ENCODE results near the gene PTPN23.

Gene PTPN23

DNA sequence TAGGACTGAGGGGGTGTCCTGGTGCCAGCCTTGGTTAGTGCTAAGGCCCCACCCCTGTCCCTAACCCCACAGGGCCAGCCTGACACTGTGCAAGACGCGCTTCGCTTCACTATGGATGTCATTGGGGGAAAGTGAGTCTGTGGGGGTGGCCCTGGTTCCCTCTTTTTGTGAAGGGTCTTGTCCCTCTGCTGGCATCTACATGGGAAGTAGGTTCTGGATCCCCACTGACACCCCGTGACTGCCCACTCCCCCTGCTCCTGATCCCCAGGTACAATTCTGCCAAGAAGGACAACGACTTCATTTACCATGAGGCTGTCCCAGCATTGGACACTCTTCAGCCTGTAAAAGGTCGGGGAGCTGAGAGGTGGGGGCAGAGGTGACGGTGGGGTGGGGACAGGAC is 26.4 kb downstream of the PTPN23 start:
- no peak for DNase-seq (ENCODE audit: low spot score)

DNA sequence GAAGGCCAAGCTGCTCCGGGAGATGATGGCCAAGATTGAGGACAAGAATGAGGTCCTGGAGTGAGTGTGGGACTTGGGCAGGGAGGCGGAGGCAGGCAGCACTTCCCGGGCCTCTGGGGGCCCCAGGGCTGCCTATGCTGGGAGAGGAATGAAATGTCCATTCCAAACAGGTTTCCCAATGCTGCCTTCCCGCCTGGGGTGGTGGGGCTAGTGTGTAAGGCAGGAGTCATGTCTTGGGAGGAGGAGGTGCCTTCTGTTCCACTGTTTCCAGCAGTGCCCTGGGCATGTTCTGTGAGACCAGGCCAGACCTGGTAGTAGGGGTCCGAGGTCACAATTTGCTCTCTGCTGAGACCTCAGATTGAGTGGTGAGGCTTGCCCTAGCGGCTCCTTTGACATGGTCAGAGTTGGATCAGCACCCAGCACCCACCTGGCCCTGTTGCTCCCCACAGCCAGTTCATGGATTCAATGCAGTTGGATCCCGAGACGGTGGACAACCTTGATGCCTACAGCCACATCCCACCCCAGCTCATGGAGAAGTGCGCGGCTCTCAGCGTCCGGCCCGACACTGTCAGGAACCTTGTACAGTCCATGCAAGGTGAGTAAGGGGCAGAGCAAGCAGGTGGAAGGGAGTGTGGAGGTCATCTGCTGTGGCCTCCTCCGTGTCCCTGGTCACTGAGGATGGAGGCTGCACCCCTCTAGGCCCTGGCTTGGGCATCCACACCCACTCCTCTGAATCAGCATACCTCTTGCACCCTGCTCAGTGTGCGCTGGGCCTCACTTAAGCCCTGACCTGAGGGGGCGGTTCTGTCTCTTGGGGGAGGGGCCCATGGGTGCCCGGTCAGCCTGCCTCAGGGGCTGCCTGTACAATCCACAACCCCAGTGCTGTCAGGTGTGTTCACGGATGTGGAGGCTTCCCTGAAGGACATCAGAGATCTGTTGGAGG is 27.3 kb downstream of the PTPN23 start:
- DNase-seq (ENCODE audit: low spot score), result no peak

DNA sequence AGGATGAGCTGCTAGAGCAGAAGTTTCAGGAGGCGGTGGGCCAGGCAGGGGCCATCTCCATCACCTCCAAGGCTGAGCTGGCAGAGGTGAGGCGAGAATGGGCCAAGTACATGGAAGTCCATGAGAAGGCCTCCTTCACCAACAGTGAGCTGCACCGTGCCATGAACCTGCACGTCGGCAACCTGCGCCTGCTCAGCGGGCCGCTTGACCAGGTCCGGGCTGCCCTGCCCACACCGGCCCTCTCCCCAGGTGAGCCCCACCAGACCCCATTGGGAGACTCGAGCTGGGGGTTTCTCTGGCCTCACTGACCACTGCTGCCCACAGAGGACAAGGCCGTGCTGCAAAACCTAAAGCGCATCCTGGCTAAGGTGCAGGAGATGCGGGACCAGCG is 28.0 kb downstream of the PTPN23 start:
- no peak for DNase-seq (ENCODE audit: low spot score)

DNA sequence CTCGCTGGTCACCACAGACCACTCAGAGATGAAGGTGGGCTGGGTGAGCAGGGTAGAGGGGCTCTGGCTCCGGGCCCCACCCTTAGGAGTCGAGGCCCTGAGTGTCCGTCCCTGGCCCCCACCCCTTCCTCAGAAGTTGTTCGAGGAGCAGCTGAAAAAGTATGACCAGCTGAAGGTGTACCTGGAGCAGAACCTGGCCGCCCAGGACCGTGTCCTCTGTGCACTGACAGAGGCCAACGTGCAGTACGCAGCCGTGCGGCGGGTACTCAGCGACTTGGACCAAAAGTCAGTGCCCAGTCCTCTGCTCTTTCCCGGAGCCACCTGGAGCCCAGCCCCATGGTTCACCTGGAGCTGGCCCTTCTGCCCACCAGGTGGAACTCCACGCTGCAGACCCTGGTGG is 28.5 kb downstream of the PTPN23 start:
- DNase-seq (ENCODE audit: low spot score), result no peak

DNA sequence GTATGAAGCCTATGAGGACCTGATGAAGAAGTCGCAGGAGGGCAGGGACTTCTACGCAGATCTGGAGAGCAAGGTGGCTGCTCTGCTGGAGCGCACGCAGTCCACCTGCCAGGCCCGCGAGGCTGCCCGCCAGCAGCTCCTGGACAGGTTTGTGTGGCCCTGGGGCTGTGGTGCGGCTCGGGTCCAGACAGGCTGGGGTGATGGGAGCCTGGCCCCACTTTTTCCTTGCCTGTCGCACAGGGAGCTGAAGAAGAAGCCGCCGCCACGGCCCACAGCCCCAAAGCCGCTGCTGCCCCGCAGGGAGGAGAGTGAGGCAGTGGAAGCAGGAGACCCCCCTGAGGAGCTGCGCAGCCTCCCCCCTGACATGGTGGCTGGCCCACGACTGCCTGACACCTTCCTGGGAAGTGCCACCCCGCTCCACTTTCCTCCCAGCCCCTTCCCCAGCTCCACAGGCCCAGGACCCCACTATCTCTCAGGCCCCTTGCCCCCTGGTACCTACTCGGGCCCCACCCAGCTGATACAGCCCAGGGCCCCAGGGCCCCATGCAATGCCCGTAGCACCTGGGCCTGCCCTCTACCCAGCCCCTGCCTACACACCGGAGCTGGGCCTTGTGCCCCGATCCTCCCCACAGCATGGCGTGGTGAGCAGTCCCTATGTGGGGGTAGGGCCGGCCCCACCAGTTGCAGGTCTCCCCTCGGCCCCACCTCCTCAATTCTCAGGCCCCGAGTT is 29.0 kb downstream of the PTPN23 start:
- no peak for DNase-seq (ENCODE audit: low spot score)

DNA sequence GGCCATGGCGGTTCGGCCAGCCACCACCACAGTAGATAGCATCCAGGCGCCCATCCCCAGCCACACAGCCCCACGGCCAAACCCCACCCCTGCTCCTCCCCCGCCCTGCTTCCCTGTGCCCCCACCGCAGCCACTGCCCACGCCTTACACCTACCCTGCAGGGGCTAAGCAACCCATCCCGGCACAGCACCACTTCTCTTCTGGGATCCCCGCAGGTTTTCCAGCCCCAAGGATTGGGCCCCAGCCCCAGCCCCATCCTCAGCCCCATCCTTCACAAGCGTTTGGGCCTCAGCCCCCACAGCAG is 29.5 kb downstream of the PTPN23 start:
- DNase-seq (ENCODE audit: low spot score), result no peak

DNA sequence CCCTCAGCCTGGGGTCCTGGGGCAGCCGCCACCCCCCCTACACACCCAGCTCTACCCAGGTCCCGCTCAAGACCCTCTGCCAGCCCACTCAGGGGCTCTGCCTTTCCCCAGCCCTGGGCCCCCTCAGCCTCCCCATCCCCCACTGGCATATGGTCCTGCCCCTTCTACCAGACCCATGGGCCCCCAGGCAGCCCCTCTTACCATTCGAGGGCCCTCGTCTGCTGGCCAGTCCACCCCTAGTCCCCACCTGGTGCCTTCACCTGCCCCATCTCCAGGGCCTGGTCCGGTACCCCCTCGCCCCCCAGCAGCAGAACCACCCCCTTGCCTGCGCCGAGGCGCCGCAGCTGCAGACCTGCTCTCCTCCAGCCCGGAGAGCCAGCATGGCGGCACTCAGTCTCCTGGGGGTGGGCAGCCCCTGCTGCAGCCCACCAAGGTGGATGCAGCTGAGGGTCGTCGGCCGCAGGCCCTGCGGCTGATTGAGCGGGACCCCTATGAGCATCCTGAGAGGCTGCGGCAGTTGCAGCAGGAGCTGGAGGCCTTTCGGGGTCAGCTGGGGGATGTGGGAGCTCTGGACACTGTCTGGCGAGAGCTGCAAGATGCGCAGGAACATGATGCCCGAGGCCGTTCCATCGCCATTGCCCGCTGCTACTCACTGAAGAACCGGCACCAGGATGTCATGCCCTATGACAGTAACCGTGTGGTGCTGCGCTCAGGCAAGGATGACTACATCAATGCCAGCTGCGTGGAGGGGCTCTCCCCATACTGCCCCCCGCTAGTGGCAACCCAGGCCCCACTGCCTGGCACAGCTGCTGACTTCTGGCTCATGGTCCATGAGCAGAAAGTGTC is 30.2 kb downstream of the PTPN23 start:
- DNase-seq (ENCODE audit: low spot score), result no peak

DNA sequence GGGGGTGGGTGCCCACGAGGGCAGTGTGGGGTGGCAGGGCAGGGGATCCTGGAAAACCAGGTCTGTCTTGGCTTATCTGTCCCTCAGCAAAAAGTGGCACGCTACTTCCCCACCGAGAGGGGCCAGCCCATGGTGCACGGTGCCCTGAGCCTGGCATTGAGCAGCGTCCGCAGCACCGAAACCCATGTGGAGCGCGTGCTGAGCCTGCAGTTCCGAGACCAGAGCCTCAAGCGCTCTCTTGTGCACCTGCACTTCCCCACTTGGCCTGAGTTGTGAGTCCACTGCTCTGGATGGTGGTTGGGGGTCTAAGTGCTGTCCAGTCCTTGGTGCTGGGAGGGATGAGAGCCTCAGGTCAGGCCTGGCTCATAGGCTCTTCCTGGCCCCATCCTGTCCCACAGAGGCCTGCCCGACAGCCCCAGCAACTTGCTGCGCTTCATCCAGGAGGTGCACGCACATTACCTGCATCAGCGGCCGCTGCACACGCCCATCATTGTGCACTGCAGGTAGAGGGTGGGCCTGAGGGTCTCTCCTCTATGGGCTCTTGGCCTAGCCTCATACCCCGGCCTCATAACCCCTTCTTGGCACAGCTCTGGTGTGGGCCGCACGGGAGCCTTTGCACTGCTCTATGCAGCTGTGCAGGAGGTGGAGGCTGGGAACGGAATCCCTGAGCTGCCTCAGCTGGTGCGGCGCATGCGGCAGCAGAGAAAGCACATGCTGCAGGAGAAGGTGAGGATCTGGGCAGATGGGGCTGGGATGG is 31.1 kb downstream of the PTPN23 start:
- DNase-seq (ENCODE audit: low spot score), result no peak

DNA sequence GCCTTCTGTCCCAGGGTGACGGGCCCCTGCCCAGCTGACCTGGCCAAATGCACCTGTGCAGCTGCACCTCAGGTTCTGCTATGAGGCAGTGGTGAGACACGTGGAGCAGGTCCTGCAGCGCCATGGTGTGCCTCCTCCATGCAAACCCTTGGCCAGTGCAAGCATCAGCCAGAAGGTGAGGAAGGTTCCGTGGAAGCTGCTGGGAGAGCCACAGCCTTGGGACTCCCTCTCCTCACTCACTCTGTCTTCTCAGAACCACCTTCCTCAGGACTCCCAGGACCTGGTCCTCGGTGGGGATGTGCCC is 31.6 kb downstream of the PTPN23 start:
- no peak for DNase-seq (ENCODE audit: low spot score)

DNA sequence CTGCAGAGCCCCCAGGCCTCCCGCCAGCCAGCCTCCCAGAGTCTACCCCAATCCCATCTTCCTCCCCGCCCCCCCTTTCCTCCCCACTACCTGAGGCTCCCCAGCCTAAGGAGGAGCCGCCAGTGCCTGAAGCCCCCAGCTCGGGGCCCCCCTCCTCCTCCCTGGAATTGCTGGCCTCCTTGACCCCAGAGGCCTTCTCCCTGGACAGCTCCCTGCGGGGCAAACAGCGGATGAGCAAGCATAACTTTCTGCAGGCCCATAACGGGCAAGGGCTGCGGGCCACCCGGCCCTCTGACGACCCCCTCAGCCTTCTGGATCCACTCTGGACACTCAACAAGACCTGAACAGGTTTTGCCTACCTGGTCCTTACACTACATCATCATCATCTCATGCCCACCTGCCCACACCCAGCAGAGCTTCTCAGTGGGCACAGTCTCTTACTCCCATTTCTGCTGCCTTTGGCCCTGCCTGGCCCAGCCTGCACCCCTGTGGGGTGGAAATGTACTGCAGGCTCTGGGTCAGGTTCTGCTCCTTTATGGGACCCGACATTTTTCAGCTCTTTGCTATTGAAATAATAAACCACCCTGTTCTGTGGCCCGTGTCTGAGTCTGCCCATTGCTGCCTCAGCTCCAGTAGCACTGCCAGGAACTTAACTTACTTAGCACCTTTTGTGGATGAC is 32.2 kb downstream of the PTPN23 start:
- no peak for DNase-seq (ENCODE audit: low spot score)

DNA sequence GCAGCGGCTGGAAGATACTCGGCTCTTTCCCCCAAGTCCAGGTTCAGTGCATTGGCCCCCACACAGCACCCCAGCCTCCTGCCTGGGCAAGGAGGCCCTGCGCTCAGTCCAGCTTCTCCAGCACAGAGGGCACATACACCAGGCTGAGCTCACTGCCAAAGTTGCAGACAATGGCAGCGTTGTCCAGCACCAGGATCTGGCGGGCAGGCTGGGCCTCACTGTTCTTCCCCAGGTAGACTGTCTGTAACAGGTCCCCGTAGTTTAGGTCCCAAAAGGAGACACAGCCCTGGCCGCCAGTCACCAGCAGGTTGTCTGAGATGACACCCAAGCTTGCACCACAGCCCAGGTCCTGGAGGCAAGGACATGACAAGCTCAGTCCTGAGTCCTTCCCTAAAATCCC is 32.9 kb downstream of the PTPN23 start:
- no peak for DNase-seq (ENCODE audit: low spot score)

DNA sequence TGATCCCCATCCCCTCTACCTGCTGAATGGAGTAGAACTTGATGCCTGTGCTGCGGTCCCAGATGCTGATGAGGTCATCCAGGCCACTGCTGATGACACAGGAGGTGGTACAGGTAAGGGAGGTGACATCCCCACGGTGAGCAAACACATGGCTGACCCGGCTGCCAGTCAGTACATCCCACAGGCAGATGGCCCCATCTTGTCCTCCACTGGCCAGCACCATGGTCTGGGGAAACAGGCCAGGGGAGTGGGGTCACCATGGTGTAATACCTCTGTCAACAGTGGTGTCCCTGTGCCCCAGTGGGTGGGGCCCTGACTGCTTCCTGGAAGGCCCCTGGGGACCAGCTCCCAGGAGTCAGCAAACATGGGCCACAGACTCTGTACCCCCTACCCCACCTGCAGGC is 33.3 kb downstream of the PTPN23 start:
- DNase-seq (ENCODE audit: low spot score), result no peak

DNA sequence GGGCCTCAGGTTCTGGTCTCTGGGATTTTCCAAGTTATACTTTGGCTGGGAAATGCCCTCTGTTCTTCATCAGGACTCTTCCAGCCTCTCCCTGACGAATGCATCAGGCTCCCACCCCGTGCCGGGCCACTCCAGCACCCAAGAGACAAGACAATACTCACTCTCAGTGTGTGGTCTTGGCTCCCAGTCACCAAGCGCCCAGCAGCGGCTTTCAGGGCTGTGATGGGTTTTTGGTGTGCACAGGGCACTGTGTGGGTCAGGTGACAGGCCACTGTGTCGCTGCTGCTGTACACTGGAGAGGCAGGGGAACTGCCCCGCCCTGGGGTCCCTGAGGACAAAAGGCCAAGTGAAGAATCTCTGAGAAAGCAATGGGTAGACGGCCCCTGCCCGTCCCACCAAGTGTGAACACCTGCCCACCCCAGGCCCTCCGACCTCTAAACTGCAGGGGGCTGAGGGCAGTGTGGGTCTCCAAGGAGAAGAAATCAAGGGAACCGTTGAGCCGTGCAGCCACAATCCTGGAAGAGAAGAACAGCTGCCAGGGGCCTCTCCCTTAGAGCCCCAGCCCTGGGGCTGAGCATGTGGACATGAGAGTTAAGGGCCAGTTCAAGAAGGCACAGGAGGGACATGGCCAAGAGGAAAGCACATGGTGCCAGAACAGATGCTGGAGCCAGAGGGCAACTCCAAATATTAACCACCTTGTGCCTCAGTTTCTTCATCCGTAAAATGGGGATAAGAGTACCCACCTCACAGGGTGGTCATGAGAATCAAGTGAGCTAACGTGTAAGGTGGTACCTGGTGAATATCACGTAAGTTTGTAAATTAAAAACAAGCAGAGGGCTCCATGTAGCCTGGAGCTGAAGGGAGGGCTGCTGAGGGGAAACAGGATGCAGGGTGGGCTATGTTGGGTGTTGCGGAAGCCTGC is 34.1 kb downstream of the PTPN23 start:
- DNase-seq (ENCODE audit: low spot score), result no peak

DNA sequence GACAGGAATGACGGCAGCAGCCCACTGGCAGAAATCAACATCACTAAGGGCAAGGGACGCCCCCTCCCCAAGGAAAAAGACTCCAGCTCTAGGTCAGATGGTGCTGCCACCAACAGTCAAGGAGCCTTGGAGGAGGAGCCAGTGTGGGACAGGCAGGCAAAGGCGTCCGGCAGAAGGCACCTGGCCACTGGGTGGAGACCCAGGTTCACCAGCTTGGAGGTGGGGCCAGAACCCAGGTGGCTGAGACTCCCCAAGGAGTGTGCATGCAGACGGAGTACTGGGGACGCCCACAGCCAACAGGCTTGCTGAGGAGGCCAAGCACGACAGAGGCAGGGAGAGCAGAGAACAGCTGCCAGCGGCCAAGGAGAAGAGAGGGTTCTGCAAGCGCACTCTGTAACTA is 35.2 kb downstream of the PTPN23 start:
- no peak for DNase-seq (ENCODE audit: low spot score)

DNA sequence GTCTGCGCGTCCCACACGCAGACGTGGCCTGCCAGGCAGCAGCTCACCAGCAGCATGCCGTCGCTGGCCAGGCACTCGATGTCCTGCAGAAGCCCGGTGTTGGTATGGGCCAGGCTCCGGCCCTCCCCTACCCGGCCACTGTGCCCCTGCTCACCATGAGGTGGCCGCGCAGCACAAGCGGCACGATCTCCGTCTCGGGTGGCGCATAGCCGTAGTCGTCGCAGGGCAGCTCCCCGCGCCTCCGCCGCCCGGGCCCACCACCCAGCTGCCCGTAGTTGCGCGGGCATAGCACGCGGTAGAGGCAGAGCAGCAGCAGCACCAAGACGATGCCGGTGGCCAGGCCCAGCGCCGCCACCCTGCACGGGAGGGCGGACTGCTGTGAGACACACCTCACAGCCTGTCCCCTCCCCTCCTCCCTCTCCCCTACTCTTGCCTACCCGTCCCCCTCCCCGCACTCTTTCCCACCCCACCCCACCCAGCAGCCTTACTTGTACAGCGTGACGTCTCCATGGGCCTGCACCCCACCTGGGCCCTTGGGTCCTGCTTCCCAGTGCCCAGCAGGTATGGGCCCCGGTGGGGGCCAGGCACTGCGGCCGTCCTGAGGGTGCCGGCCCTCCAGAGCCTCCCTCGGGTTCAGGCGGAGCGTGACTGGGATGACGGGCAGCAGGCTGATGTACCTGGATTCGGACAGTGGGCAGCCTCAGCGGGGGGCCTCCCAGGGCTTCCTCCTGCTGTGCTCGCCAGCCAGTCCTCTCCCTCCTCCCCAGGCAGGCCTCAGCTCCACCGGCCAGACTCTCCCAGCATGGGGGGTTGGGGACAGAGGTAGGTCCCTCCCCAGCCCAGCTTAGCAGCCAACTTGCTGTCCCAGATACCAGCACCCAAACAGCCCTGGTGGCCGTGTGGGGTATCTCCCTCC is 37.6 kb downstream of the PTPN23 start:
- DNase-seq (ENCODE audit: low spot score), result no peak

DNA sequence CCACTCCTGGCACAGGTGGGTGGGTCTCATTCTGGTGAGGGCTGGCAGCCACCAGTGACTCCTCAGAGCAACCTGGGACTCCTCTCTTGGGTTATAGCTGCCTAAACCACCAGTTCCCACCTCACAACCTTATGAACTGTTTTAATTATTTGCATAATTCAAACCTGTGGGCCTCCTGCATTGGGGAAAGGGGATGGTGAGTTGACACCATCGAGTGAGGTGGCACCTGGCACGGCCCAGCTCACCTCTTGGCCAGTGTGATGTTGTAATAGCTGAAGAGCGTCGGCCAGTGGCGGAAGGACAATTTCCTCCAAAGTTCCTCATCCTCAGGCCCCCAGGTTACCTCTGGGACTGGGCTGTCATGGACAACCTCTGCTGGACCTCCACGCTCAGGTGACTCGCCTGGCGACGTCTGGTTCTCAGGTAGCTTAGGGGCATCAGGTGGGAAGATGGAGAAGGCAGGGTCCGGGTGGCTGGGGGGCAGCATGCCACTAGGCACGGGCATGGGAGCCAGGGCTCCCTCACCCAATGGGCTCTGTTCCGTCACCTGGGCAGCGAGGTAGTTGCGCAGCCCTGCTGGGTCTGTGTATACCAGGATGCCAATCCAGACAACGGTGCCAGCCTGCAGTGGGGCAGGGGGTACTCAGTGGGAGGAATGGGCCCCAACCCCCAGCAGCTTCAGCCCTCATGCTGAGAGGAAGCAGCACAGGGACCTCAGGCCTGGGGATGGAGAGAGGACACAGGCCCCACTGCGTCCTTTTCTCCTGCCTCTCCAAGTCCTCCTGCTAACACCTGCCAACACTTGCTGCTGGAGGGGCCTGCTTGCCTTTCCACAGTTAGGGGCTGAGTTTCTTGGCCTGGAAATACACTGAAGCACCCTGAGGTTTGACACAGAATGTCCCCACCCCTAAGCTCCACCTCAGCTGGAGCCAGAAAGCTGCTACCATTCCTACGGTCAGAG is 38.5 kb downstream of the PTPN23 start:
- no peak for DNase-seq (ENCODE audit: low spot score)

DNA sequence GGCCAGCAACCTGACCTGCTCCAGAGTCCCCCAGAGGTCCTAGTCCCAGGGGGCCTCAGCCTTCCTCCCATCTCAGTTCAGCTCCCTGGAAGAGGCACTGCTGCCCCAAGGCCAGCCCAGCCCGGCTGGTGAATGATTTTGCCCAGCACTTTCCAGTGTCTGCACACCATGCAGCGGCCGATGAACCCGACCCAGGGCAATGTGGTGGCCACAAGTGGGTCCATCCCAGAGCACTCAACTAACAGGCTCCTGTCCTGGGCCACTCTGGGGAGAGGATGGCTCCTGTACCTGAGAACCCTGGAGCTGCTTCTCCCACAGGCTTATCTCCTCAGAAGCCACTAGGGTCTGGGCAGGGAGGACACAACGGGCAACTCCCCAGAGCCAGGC is 39.2 kb downstream of the PTPN23 start:
- no peak for DNase-seq (ENCODE audit: low spot score)
